T1000 (cell line): ENCODE data around the gene NEU4.
"Not testable (repeated sequence)": the region's sequence is repeated elsewhere in the genome, so short reads cannot be mapped to it uniquely, and the experiment has no call there.

Experiments
- DNase-seq: peaks from one replicate; lab custom pipeline; 2025; ENCODE audit warnings: mixed read lengths; lab: John Stamatoyannopoulos, UW

The NEU4 gene

GRCh38 chr2:241799522-241800197 lies 9.3 kb upstream of the NEU4 start:
- no peak for DNase-seq

- DNase-seq: not testable (repeated sequence)
Measured at GRCh38 chr2:241800198-241800903, 8.6 kb upstream of the NEU4 start.

GRCh38 chr2:241801611-241802420 lies 7.2 kb upstream of the NEU4 start:
- DNase-seq: no peak

- DNase-seq: no peak
Measured at GRCh38 chr2:241802421-241803318, 6.3 kb upstream of the NEU4 start.

DNA sequence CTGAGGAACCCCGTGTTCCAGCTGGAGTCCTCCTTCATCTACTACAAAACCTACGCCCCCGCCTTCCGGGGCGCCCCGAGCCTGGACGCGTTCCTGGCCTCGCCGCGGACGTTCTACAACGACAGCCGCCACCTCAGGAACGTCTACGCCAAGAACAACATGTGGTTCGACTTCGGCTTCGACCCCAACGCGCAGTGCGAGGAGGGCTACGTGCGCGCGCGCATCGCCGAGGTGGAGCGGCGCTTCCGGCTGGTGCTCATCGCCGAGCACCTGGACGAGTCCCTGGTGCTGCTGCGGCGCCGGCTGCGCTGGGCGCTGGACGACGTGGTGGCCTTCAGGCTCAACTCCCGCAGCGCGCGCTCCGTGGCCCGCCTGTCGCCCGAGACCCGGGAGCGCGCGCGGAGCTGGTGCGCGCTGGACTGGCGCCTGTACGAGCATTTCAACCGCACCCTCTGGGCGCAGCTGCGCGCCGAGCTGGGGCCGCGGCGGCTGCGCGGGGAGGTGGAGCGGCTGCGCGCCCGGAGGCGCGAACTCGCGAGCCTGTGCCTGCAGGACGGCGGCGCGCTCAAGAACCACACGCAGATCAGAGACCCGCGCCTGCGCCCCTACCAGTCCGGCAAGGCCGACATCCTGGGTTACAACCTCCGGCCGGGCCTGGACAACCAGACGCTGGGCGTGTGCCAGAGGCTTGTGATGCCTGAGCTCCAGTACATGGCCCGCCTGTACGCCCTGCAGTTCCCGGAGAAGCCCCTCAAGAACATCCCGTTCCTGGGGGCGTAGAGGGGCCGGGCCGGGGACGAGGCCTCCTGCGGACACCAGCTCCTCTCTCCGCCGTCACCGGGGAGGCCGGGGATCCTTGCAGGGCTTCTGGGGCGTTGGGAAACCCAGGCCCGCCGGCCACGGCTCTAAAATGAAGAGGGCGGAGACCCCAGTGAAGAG lies 5.3 kb upstream of the NEU4 start:
- no peak for DNase-seq

- DNase-seq: no peak
Measured at GRCh38 chr2:241804326-241805229, 4.4 kb upstream of the NEU4 start.

- not testable (repeated sequence) for DNase-seq
Measured at GRCh38 chr2:241806217-241806616, 2.8 kb upstream of the NEU4 start.

DNA sequence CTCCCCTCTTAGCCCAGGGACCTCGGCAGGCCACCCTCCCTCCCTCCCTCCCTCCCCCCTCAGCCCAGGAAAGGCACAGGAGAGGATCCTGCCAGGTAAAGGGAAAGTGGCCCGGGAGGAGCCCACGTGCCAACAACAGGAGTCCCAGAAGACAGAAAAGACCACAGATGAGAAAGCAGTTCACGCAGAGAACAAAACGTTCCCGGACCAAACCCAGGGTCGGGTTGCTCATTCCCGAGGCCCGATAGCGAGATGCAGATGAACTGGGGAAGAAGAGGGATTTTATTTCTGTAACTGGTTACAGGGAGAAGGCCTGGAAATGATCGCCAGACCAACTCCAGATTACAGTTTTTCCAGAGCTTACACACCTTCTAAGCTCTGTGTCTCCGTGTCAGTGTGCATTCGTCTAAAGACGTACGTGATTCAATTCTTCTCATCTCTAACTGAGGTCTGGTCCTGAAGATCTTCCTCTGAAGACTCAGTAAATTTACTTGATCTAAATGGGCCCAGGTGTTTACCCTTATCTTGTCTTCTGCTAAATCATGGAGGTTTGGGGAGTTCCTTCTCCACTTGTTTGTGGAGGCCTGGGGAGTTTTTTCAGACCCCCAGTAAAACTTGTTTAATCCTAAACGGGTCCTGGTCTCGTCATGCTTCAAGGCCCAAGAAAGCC lies 807 bp upstream of the NEU4 start:
- DNase-seq: no peak

GRCh38 chr2:241809383-241810306 lies 652 bp downstream of the NEU4 start:
- no peak for DNase-seq

- no peak for DNase-seq
Measured at GRCh38 chr2:241810307-241811200, 1.6 kb downstream of the NEU4 start.

- no peak for DNase-seq
Measured at GRCh38 chr2:241811201-241811951, 2.4 kb downstream of the NEU4 start.

- DNase-seq: no peak
Measured at GRCh38 chr2:241811952-241812729, 3.1 kb downstream of the NEU4 start.

DNA sequence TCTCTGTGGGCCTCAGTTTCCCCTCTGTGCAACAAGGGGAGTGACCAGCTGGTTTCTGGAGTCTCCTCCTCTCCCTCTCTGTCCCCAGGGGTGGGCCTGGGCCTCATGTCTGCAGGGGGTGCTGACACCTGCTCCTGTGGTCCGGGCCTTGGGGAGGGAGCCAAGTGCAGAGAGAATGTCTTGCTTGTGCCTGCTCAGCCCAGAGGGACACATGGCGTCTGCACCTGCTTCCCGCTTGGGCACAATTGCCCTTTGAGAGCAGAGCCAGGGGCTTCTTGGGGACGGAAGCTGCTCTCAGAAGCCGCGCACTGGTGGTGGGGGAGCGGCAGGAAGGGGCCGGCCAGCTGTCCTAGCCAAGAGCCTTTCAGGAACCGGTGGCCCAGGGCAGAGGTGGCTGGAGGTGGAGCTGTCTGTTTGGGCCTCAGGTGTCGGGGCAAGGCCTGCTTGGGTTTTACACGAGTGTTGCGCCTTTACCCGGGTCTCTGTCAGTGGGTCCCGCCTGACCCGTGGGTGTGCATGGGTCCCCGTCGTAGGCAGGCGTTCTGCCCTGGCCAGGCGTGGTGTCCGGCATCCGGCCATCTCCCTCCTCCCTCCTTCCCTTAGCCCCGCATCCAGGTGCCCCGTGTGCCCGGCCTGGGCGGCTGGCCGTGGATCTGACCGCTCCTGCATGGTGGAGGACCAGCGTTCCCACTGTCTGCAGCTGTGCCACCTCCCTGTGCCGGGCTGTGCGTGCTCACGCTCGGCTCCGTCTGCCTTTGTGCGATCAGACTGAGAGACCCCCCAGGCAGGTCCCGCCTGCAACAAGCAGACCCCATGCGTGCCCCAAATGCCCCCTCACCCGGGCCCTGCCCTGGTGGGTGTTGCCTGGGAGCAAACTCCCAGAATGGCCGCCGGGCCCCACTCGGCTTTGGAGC lies 4.0 kb downstream of the NEU4 start:
- no peak for DNase-seq
